ENCODE measurements around the gene BAG2.

Gene BAG2

GRCh38 chr6:57201718-57202117 is 29.6 kb downstream of the BAG2 start:
- ChIA-PET POLR2A (no interaction called here), CTCF (interaction anchor here (1.5 kb wide), 1 partner anchor 20 kb away, joined by 3 read pairs; the partner anchor contains the start of gene RAB23)
- TF ChIP-seq, protein P1, sequence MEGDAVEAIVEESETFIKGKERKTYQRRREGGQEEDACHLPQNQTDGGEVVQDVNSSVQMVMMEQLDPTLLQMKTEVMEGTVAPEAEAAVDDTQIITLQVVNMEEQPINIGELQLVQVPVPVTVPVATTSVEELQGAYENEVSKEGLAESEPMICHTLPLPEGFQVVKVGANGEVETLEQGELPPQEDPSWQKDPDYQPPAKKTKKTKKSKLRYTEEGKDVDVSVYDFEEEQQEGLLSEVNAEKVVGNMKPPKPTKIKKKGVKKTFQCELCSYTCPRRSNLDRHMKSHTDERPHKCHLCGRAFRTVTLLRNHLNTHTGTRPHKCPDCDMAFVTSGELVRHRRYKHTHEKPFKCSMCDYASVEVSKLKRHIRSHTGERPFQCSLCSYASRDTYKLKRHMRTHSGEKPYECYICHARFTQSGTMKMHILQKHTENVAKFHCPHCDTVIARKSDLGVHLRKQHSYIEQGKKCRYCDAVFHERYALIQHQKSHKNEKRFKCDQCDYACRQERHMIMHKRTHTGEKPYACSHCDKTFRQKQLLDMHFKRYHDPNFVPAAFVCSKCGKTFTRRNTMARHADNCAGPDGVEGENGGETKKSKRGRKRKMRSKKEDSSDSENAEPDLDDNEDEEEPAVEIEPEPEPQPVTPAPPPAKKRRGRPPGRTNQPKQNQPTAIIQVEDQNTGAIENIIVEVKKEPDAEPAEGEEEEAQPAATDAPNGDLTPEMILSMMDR (IDR thresholded peaks at IDR 0.05; ENCODE audit: control extremely low read depth, extremely low read depth, low read depth, missing control alignments) = no peak
- DNase-seq (ENCODE audit: extremely low spot score) = no peak

- TF ChIP-seq, protein P1 (IDR thresholded peaks at IDR 0.05; ENCODE audit: control extremely low read depth, extremely low read depth, low read depth, missing control alignments) = no peak
- ChIA-PET POLR2A (no interaction called here), CTCF (interaction anchor here (0.8 to 1.6 kb wide), 5 partner anchors 9 to 17 kb away, joined by 3 to 6 read pairs (median 4); partner anchors contain the start of gene RAB23)
- no peak for DNase-seq (ENCODE audit: extremely low spot score)
Observed at GRCh38 chr6:57205550-57206328, 33.6 kb downstream of the BAG2 start.

DNA sequence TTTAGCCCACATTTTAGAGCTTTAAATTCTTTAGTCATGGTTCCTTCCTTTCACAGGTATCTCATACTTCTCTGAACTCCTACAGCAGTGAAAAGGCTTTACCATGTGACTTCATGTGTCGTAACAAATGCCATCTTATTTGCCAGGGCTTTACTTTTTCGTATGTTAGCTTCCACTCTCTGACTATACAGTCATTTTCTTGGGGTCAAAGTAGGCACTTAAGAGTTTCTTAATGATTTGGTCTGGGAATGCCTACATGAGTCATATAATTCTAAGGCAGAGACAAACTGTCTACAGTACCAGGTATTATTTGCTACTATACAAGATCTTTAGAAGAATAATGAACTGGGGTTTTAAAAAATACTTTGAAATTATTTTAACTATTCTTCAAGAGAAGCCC is 35.0 kb downstream of the BAG2 start:
- CTCF ChIA-PET = interaction anchor here (1.6 kb wide), 1 partner anchor 15 kb away, joined by 6 read pairs; the partner anchor contains the start of gene RAB23
- no peak for DNase-seq (ENCODE audit: extremely low spot score)
- TF ChIP-seq, protein P1 (IDR thresholded peaks at IDR 0.05; ENCODE audit: control extremely low read depth, extremely low read depth, low read depth, missing control alignments) = no peak
- POLR2A ChIA-PET = no interaction called here

DNA sequence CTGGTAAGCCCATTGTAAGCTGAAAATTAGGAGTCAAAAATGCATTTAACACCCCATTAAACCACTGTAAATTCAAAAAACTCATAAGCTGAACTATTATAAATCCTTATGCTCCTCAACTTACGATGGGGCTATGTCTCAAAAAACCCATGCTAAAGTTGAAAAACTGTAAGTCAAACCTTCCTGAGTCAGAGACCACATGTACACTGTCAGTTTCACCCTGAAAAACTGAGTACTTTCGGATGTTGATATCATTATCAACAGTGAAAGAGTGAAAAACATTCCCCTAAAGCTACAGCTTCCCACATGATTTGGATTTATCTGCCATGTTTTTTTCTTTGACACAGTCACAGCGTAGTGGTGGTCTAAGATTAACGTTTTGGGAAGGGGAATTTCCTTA is 35.7 kb downstream of the BAG2 start:
- CTCF ChIA-PET = interaction anchor here (1.4 kb wide), 1 partner anchor 108 kb away, joined by 5 read pairs; no protein-coding TSS in a partner anchor
- POLR2A ChIA-PET = no interaction called here
- TF ChIP-seq, protein P1 (IDR thresholded peaks at IDR 0.05; ENCODE audit: control extremely low read depth, extremely low read depth, low read depth, missing control alignments) = no peak
- no peak for DNase-seq (ENCODE audit: extremely low spot score)

DNA sequence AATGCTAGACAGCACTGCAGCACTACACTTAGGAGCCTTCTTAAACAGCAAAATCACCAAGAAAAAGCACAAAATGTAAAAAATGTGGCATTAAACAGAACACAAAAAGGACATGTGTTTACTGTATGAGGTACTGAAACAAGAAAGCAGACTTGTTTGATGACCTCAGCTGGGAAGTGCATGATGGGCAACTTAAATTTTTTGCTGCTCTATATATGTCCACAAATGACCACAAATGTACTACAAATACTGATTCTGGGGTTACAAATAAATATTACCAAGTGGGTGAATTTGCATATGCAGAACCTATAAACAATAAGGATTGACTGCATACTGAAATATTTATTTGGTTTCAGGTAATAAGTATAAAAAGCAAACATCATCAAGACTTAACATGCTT is 36.9 kb downstream of the BAG2 start:
- CTCF ChIA-PET = interaction anchor here (1.4 kb wide), 1 partner anchor 107 kb away, joined by 5 read pairs; no protein-coding TSS in a partner anchor
- TF ChIP-seq, protein P1 (IDR thresholded peaks at IDR 0.05; ENCODE audit: control extremely low read depth, extremely low read depth, low read depth, missing control alignments) = no peak
- POLR2A ChIA-PET = no interaction called here
- no peak for DNase-seq (ENCODE audit: extremely low spot score)

- DNase-seq (ENCODE audit: extremely low spot score) = no peak
- TF ChIP-seq, protein P1 (IDR thresholded peaks at IDR 0.05; ENCODE audit: control extremely low read depth, extremely low read depth, low read depth, missing control alignments) = no peak
- ChIA-PET POLR2A (no interaction called here), CTCF (no interaction called here)
Observed at GRCh38 chr6:57210060-57210459, 37.9 kb downstream of the BAG2 start.

All from GM10248 (cell line).